Activated T-helper 1 cell treated with anti-CD3 and anti-CD28 coated beads, Interleukin-12 subunit alpha, Interleukin-12 subunit beta, Interleukin-2, Interleukin-4 antibody, amounts not matched to agents 30 ng/mL and 10 ng/mL and 1 ng/mL, durations not matched to agents 14 hours and 24 hours and 36 hours (primary cell): Measurements from ENCODE around the gene MS4A10. TPM values are rescaled to one million over a fixed set of nuclear protein-coding genes. Genes with fewer than 3 reads are reported as not detected.

Experiments
- DNase-seq: peaks from one replicate; pipeline ENCODE4 v3.0.0; 2021; ENCODE audit warnings: low spot score
- H3K27ac Mint-ChIP-seq: one replicate; pipeline ENCODE4 v1.8.0; 2021; ENCODE audit warnings: mild to moderate bottlenecking, mixed read lengths
- H3K27me3 Mint-ChIP-seq: one replicate; pipeline ENCODE4 v1.8.0; 2022; ENCODE audit warnings: mild to moderate bottlenecking, moderate library complexity, mixed read lengths; ENCODE audit not compliant: insufficient read depth
- H3K36me3 Mint-ChIP-seq: one replicate; pipeline ENCODE4 v1.8.0; 2021; ENCODE audit warnings: low read depth, mixed read lengths
- H3K4me1 Mint-ChIP-seq: one replicate; pipeline ENCODE4 v1.8.0; 2021; ENCODE audit warnings: low read depth, mixed read lengths
- H3K4me3 Mint-ChIP-seq: one replicate; pipeline ENCODE4 v1.8.0; 2021; ENCODE audit warnings: mild to moderate bottlenecking, moderate library complexity, mixed read lengths
- H3K9me3 Mint-ChIP-seq: one replicate; pipeline ENCODE4 v1.8.0; 2021; ENCODE audit warnings: mixed read lengths
- intact Hi-C: fragments of 100-400 bp; cut with micrococcal nuclease; formaldehyde crosslinking; loops from one replicate; pipeline ENCODE4 v1.15.1; 2024
- total RNA-seq: library from RNA; stranded (reverse); gene quantifications from 2 replicates; pipeline ENCODE4 v1.2.3, GENCODE V29; 2022

The MS4A10 gene
- total RNA-seq, 1 donor from 2014 or later, result not detected

- Mint-ChIP-seq H3K9me3 (no peaks in the 10 kb centered on the region), H3K4me1 (no peaks in the 10 kb centered on the region), H3K36me3 (no peaks in the 10 kb centered on the region), H3K4me3 (no peak overlapping the region), H3K27me3 (peaks cover 2% of the 10 kb centered on the region), H3K27ac (no peak overlapping the region)
- no peak for DNase-seq
- intact Hi-C loops, result no loop called here
Measured at GRCh38 chr11:60782393-60783140, 2.6 kb upstream of the MS4A10 start.

GRCh38 chr11:60783141-60783484 is 2.0 kb upstream of the MS4A10 start:
- H3K4me1 Mint-ChIP-seq, result no peaks in the 10 kb centered on the region
- no peak overlapping the region for H3K27ac Mint-ChIP-seq
- H3K36me3 Mint-ChIP-seq, result no peaks in the 10 kb centered on the region
- no peak overlapping the region for H3K4me3 Mint-ChIP-seq
- peaks cover 2% of the 10 kb centered on the region for H3K27me3 Mint-ChIP-seq
- intact Hi-C loops, result no loop called here
- DNase-seq, result no peak
- H3K9me3 Mint-ChIP-seq, result no peaks in the 10 kb centered on the region

GRCh38 chr11:60783911-60784310 is 1.2 kb upstream of the MS4A10 start:
- Mint-ChIP-seq H3K36me3 (no peaks in the 10 kb centered on the region), H3K27me3 (peaks cover 2% of the 10 kb centered on the region), H3K4me1 (no peaks in the 10 kb centered on the region), H3K9me3 (no peaks in the 10 kb centered on the region), H3K4me3 (no peak overlapping the region), H3K27ac (no peak overlapping the region)
- intact Hi-C loops, result no loop called here
- no peak for DNase-seq

- H3K9me3 Mint-ChIP-seq, result no peaks in the 10 kb centered on the region
- intact Hi-C loops, result no loop called here
- H3K4me3 Mint-ChIP-seq, result no peak overlapping the region
- no peak for DNase-seq
- H3K27me3 Mint-ChIP-seq, result peaks cover 2% of the 10 kb centered on the region
- H3K27ac Mint-ChIP-seq, result no peak overlapping the region
- H3K36me3 Mint-ChIP-seq, result no peaks in the 10 kb centered on the region
- no peaks in the 10 kb centered on the region for H3K4me1 Mint-ChIP-seq
Measured at GRCh38 chr11:60785806-60786361, 751 bp downstream of the MS4A10 start.

- Mint-ChIP-seq H3K9me3 (no peaks in the 10 kb centered on the region), H3K27ac (no peak overlapping the region), H3K36me3 (no peaks in the 10 kb centered on the region), H3K4me3 (no peak overlapping the region), H3K4me1 (no peaks in the 10 kb centered on the region), H3K27me3 (peaks cover 2% of the 10 kb centered on the region)
- no peak for DNase-seq
- intact Hi-C loops, result no loop called here
Measured at GRCh38 chr11:60786811-60787567, 1.9 kb downstream of the MS4A10 start.

- Mint-ChIP-seq H3K27me3 (peaks cover 4% of the 10 kb centered on the region), H3K4me1 (no peaks in the 10 kb centered on the region), H3K9me3 (no peaks in the 10 kb centered on the region), H3K36me3 (no peaks in the 10 kb centered on the region), H3K4me3 (no peak overlapping the region), H3K27ac (no peak overlapping the region)
- no peak for DNase-seq
- intact Hi-C loops, result no loop called here
Measured at GRCh38 chr11:60788401-60789125, 3.4 kb downstream of the MS4A10 start.

GRCh38 chr11:60790726-60791125 is 5.6 kb downstream of the MS4A10 start:
- intact Hi-C loops, result no loop called here
- no peaks in the 10 kb centered on the region for H3K9me3 Mint-ChIP-seq
- peaks cover 1% of the 10 kb centered on the region for H3K27me3 Mint-ChIP-seq
- no peaks in the 10 kb centered on the region for H3K36me3 Mint-ChIP-seq
- no peak overlapping the region for H3K4me3 Mint-ChIP-seq
- H3K4me1 Mint-ChIP-seq, result no peaks in the 10 kb centered on the region
- DNase-seq, result no peak
- no peak overlapping the region for H3K27ac Mint-ChIP-seq

GRCh38 chr11:60791153-60791933 is 6.2 kb downstream of the MS4A10 start:
- intact Hi-C loops, result no loop called here
- Mint-ChIP-seq H3K4me1 (no peaks in the 10 kb centered on the region), H3K4me3 (no peak overlapping the region), H3K36me3 (no peaks in the 10 kb centered on the region), H3K27ac (no peak overlapping the region), H3K9me3 (no peaks in the 10 kb centered on the region), H3K27me3 (peaks cover 1% of the 10 kb centered on the region)
- DNase-seq, result no peak

- H3K36me3 Mint-ChIP-seq, result no peaks in the 10 kb centered on the region
- no peak for DNase-seq
- no peak overlapping the region for H3K27ac Mint-ChIP-seq
- peaks cover 1% of the 10 kb centered on the region for H3K27me3 Mint-ChIP-seq
- H3K4me1 Mint-ChIP-seq, result no peaks in the 10 kb centered on the region
- no peaks in the 10 kb centered on the region for H3K9me3 Mint-ChIP-seq
- H3K4me3 Mint-ChIP-seq, result no peak overlapping the region
- intact Hi-C loops, result no loop called here
Measured at GRCh38 chr11:60792521-60792920, 7.4 kb downstream of the MS4A10 start.

GRCh38 chr11:60795291-60795690 is 10.2 kb downstream of the MS4A10 start:
- no peaks in the 10 kb centered on the region for H3K9me3 Mint-ChIP-seq
- H3K27ac Mint-ChIP-seq, result no peak overlapping the region

GRCh38 chr11:60797846-60798630 is 12.9 kb downstream of the MS4A10 start:
- Mint-ChIP-seq H3K4me1 (no peaks in the 10 kb centered on the region), H3K27me3 (peaks cover 9% of the 10 kb centered on the region), H3K27ac (no peak overlapping the region), H3K4me3 (no peak overlapping the region), H3K9me3 (no peaks in the 10 kb centered on the region), H3K36me3 (no peaks in the 10 kb centered on the region)
- no peak for DNase-seq
- intact Hi-C loops, result no loop called here

More at GRCh38 chr11:60795291-60795690, 10.2 kb downstream of the MS4A10 start:
- H3K4me1 Mint-ChIP-seq, result no peaks in the 10 kb centered on the region
- peaks cover 6% of the 10 kb centered on the region for H3K27me3 Mint-ChIP-seq
- H3K4me3 Mint-ChIP-seq, result no peak overlapping the region
- DNase-seq, result no peak
- intact Hi-C loops, result no loop called here
- H3K36me3 Mint-ChIP-seq, result no peaks in the 10 kb centered on the region

- no peak overlapping the region for H3K4me3 Mint-ChIP-seq
- H3K4me1 Mint-ChIP-seq, result no peaks in the 10 kb centered on the region
- H3K36me3 Mint-ChIP-seq, result no peaks in the 10 kb centered on the region
- peaks cover 8% of the 10 kb centered on the region for H3K27me3 Mint-ChIP-seq
- H3K27ac Mint-ChIP-seq, result no peak overlapping the region
- H3K9me3 Mint-ChIP-seq, result no peaks in the 10 kb centered on the region
- intact Hi-C loops, result no loop called here
- DNase-seq, result no peak
Measured at GRCh38 chr11:60798631-60799030, 13.5 kb downstream of the MS4A10 start.
